ENCODE data around the gene ZFR2. TPM values are rescaled to one million over a fixed set of nuclear protein-coding genes. Genes with fewer than 3 reads are reported as not detected.

The ZFR2 gene
- total and polyA plus RNA-seq, 2 of the 8 experiments (the other 6 are each of a cell fraction or from before 2014, with no cell fraction given), result 14.5 to 28.4 TPM

GRCh38 chr19:3798137-3798536, 70.7 kb downstream of the ZFR2 start (continued):
- TF ChIP-seq CHD7 (IDR thresholded peaks at IDR 0.05; ENCODE audit: insufficient replicate concordance, low read length) (no peak), EZH2 (IDR thresholded peaks at IDR 0.05; ENCODE audit: low read depth, low read length, severe bottlenecking) (no peak), RAD21 (IDR thresholded peaks at IDR 0.05 in 1 of 2, conservative IDR thresholded peaks at IDR 0.05 in 1 of 2; ENCODE audit: low read depth in 2 of 2, low read length in 2 of 2) (no peak), KDM5A (IDR thresholded peaks at IDR 0.05; ENCODE audit: low read length) (no peak)

All from H1 (cell line).